ENCODE measurements around the gene BMPR1A.
"Not testable (repeated sequence)": the region's sequence is repeated elsewhere in the genome, so short reads cannot be mapped to it uniquely, and the experiment has no call there.

Gene BMPR1A

GRCh38 chr10:86971232-86971991 is 215.0 kb downstream of the BMPR1A start:
- DNase-seq: peak; percentile 89 to 93

- no peak for DNase-seq
Measured at GRCh38 chr10:86972613-86973380, 216.4 kb downstream of the BMPR1A start.

- DNase-seq: no peak
Measured at GRCh38 chr10:86974484-86974883, 218.1 kb downstream of the BMPR1A start.

GRCh38 chr10:86976362-86977056 is 220.1 kb downstream of the BMPR1A start:
- no peak for DNase-seq

- not testable (repeated sequence) for DNase-seq
Measured at GRCh38 chr10:86978457-86978856, 222.0 kb downstream of the BMPR1A start.

- DNase-seq: no peak
Measured at GRCh38 chr10:86979296-86979818, 222.9 kb downstream of the BMPR1A start.

- DNase-seq: no peak
Measured at GRCh38 chr10:86979977-86980448, 223.6 kb downstream of the BMPR1A start.

GRCh38 chr10:86981020-86981419 is 224.6 kb downstream of the BMPR1A start:
- DNase-seq: not testable (repeated sequence)

- DNase-seq: no peak
Measured at GRCh38 chr10:86981716-86982115, 225.3 kb downstream of the BMPR1A start.
